ENCODE data around the gene NTM.

DNA sequence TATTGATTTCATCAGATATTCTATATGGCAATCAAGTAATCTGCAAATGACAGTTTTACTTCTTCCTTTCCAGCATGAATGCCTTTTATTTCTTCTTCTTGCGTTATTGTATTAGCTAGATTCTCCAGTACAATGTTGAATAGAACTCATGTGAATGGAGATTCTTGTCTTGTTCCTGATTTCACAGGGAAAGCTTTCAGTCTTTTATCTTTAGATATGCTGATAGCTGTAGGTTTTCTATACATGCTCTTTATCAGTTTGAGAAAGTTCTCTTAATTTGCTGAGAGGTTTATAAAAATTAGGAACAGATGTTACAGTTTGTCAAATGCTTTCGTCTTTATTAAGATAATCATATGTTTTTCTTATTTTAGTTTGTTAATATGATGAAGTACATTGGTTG lies 347.2 kb downstream of the NTM start:
- TF ChIP-seq, protein P1, sequence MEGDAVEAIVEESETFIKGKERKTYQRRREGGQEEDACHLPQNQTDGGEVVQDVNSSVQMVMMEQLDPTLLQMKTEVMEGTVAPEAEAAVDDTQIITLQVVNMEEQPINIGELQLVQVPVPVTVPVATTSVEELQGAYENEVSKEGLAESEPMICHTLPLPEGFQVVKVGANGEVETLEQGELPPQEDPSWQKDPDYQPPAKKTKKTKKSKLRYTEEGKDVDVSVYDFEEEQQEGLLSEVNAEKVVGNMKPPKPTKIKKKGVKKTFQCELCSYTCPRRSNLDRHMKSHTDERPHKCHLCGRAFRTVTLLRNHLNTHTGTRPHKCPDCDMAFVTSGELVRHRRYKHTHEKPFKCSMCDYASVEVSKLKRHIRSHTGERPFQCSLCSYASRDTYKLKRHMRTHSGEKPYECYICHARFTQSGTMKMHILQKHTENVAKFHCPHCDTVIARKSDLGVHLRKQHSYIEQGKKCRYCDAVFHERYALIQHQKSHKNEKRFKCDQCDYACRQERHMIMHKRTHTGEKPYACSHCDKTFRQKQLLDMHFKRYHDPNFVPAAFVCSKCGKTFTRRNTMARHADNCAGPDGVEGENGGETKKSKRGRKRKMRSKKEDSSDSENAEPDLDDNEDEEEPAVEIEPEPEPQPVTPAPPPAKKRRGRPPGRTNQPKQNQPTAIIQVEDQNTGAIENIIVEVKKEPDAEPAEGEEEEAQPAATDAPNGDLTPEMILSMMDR (conservative IDR thresholded peaks at IDR 0.05), result no peak
- no peak for TF ChIP-seq ZFX (IDR thresholded peaks at IDR 0.05)

Measured in C4-2B (cell line).